ENCODE results near the gene GNB5.

GNB5 gene

DNA sequence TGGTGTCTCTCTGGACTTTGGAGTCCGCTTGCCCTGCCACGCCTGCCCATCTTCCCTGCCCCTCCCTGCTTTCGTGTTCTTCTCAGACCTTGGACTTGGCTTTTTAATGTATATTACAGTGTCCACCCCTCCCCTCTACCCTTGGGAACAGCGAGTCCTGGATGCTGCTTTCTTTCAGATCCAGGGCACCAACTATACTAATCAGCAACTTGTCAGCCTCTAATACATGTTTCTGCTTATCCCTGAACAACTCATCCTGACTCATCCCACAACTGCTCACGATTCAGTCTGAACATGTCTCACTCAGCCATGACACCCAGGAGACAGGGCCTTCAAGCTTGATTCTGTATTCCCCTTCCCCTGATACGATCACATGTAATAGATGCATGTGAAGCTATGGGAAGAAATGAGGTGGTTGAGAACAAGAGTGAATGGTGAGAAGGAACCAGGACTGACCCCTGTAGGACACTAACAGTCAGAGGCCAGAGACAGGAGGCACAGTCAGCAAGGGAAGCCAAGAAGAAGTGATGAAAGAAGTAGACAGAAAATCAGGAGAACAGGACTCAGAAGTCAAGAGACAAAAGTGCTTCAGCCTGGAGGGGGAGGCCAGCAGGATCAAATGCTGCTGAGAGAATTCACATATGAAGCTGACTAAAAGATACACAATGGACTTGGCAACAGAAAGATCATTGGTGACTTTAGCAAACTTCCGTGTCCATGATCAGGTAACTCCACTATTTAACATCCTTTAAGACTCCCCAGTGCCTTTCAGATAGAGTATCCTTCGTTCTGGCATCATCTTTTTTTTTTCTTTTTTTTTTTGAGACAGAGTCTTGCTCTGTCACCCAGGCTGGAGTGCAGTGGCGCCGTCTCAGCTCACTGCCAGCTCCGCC lies 114.1 kb downstream of the GNB5 start:
- Histone ChIP-seq H3K36me3 (no peaks in the 10 kb centered on the region), H3K9me3 (no peaks in the 10 kb centered on the region), H3K4me3 (no peak overlapping the region), H3K4me1 (no peaks in the 10 kb centered on the region), H3K27ac (no peak overlapping the region), H3K27me3 (no peaks in the 10 kb centered on the region)
- TF ChIP-seq, protein P1, sequence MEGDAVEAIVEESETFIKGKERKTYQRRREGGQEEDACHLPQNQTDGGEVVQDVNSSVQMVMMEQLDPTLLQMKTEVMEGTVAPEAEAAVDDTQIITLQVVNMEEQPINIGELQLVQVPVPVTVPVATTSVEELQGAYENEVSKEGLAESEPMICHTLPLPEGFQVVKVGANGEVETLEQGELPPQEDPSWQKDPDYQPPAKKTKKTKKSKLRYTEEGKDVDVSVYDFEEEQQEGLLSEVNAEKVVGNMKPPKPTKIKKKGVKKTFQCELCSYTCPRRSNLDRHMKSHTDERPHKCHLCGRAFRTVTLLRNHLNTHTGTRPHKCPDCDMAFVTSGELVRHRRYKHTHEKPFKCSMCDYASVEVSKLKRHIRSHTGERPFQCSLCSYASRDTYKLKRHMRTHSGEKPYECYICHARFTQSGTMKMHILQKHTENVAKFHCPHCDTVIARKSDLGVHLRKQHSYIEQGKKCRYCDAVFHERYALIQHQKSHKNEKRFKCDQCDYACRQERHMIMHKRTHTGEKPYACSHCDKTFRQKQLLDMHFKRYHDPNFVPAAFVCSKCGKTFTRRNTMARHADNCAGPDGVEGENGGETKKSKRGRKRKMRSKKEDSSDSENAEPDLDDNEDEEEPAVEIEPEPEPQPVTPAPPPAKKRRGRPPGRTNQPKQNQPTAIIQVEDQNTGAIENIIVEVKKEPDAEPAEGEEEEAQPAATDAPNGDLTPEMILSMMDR (IDR thresholded peaks at IDR 0.05), result no peak
- intact Hi-C loops (cut with DNase I; ENCODE audit: low total_unique reads), result loop anchor here (5.0 to 10.0 kb wide), 2 partner anchors 58 to 105 kb away; partner anchors contain the start of gene LEO1
- DNase-seq, result no peak

DNA sequence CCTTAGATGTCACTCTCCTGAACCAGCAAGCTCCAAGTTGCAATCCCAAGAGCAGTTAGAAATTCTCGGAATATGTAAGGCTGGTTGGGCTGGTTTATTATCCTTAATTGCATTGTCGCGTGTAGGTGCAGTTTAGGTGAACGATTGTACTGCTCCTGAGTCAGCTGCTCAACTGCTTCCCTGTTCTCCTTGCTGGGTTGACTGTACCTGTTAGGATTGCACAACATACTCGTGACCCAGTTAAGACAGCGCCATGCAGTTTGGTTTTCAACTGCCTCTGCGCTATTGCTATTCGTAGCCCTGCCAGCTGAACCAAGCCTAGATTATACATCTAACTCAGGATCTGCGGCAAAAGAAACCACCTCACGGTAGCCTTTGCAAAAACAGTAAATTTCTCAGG lies 119.6 kb downstream of the GNB5 start:
- H3K4me1 ChIP-seq, result no peaks in the 10 kb centered on the region
- intact Hi-C loops (cut with DNase I; ENCODE audit: low total_unique reads), result loop anchor here (10.0 kb wide), 1 partner anchor 63 kb away; no protein-coding TSS in a partner anchor
- H3K4me3 ChIP-seq, result no peak overlapping the region
- TF ChIP-seq, protein P1 (IDR thresholded peaks at IDR 0.05), result no peak
- DNase-seq, result no peak
- H3K9me3 ChIP-seq, result no peaks in the 10 kb centered on the region
- H3K36me3 ChIP-seq, result no peaks in the 10 kb centered on the region
- H3K27ac ChIP-seq, result no peak overlapping the region
- H3K27me3 ChIP-seq, result no peaks in the 10 kb centered on the region

DNA sequence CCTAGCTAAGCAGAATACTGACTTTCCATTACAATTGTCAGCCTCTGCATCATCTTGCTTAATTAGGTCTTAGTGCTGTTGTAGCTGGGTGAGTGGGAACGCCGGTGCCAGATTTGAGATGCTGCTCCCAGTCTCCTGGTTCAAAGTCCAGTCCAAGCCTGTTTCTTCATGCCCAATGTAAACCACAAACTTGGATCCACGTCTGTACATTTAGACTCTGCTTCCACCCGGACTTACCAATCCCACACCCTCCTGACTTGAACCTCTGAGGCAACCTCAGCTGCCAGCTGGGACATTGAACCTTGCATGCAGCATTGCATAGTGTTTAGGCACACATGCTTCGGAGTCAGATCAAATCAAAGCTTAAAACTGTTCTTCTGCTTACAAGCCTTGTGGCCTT lies 121.6 kb downstream of the GNB5 start:
- Histone ChIP-seq H3K36me3 (peaks cover 7 to 13% (median 9%) of the 10 kb centered on the region in 3 donors), H3K4me1 (no peaks in the 10 kb centered on the region), H3K4me3 (no peak overlapping the region), H3K27me3 (no peaks in the 10 kb centered on the region), H3K9me3 (no peaks in the 10 kb centered on the region), H3K27ac (no peak overlapping the region)
- intact Hi-C loops (cut with DNase I; ENCODE audit: low total_unique reads), result no loop called here
- no peak for DNase-seq
- TF ChIP-seq, protein P1 (IDR thresholded peaks at IDR 0.05), result no peak

DNA sequence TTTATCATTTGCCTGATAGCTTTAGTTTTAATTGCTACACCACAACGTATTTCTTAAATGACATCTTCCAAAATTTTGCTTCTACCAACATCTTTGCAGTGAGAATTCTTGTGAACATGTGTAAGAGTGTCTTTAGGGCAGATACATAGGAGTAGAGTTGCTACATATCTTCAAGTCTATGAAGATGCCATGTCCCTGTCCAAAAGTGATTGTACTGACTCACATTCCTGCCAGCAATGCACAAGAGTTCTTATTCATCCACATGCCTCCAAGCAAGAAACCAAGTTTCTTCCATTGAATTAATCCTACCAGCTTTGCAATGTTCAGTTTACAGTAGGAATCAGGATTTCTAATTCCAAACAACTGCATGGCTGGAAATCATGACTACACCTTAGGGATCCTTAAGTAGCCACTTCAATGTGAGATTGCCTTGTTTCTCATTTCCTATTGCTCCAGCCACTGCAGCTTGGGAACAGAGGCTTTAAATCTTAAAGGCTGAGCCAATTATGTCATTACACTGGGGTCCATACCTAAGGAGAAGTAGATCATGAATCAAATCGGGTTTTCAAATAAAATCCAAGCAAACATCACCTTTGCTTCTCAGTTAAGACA lies 123.1 kb downstream of the GNB5 start:
- H3K36me3 ChIP-seq, result peaks cover 21 to 27% (median 22%) of the 10 kb centered on the region in 3 donors
- no peak overlapping the region for H3K27ac ChIP-seq
- no peaks in the 10 kb centered on the region for H3K27me3 ChIP-seq
- H3K4me1 ChIP-seq, result no peaks in the 10 kb centered on the region
- TF ChIP-seq, protein P1 (IDR thresholded peaks at IDR 0.05), result no peak
- H3K9me3 ChIP-seq, result no peaks in the 10 kb centered on the region
- intact Hi-C loops (cut with DNase I; ENCODE audit: low total_unique reads), result no loop called here
- DNase-seq, result no peak
- H3K4me3 ChIP-seq, result no peak overlapping the region

DNA sequence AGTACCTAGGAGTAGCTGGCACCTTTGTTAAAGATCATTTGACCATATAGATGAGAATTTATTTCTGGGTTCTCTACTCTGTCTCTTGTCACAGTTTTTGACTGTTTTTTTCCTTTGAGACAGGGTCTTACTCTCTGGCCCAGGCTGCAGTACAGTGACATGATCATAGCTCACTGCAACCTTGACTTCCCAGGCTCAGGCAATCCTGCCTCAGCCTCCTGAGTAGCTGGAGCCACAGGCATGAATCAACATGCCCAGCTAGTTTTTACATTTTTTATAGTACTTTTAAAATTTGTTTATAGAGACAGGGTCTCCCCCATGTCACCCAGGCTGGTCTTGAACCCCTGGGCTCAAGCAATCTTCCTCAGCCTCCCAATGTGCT lies 123.7 kb downstream of the GNB5 start:
- Histone ChIP-seq H3K4me3 (no peak overlapping the region), H3K4me1 (no peaks in the 10 kb centered on the region), H3K36me3 (peaks cover 27 to 33% (median 27%) of the 10 kb centered on the region in 3 donors), H3K27me3 (no peaks in the 10 kb centered on the region), H3K9me3 (no peaks in the 10 kb centered on the region), H3K27ac (no peak overlapping the region)
- TF ChIP-seq, protein P1 (IDR thresholded peaks at IDR 0.05), result no peak
- intact Hi-C loops (cut with DNase I; ENCODE audit: low total_unique reads), result no loop called here
- no peak for DNase-seq
